B cell (primary cell): Measurements from ENCODE around the gene TEX13B. TPM values are rescaled to one million over a fixed set of nuclear protein-coding genes. Genes with fewer than 3 reads are reported as not detected.
A peak's percentile ranks its signal among the peaks of the same experiment; 100 is the strongest.

ENCODE experiments used
- ATAC-seq: fragments of 200-7000 bp; cut with Tn5 transposase; one replicate; pipeline ENCODE4 v1.10.0; 2021; ENCODE audit warnings: low read depth, mild to moderate bottlenecking, moderate number of reproducible peaks, moderate library complexity
- CTCF ChIA-PET: fragments of 350-600 bp; sonication (Branson Sonifier 250); formaldehyde crosslinking; loops from one replicate; lab custom pipeline; 2021; ENCODE audit warnings: antibody characterized with exemption, inconsistent platforms; lab: Charles Lee
- POLR2A ChIA-PET: fragments of 350-600 bp; sonication (Branson Sonifier 250); formaldehyde crosslinking; loops from one replicate; lab custom pipeline; 2021; ENCODE audit warnings: antibody characterized with exemption; lab: Charles Lee
- DNase-seq: peaks from one replicate; pipeline ENCODE4 v3.0.0; 2013
- H2AFZ ChIP-seq: 2 replicates; pipeline ENCODE4 v1.6.1; 2012; ENCODE audit warnings: mild to moderate bottlenecking, low read depth, low read length; ENCODE audit not compliant: insufficient read depth, poor library complexity, severe bottlenecking
- H3K27ac ChIP-seq, 2 donors: 1 replicate in 1 of 2; 2 replicates in 1 of 2; pipeline ENCODE4 v1.5.1; 2012 to 2013; ENCODE audit warnings: low read length in 2 of 2, mild to moderate bottlenecking in 2 of 2, moderate library complexity in 1 of 2
- H3K27me3 ChIP-seq, 4 experiments: fragments of 200-600 bp in 1 of 4; sonication (generic) in 1 of 4; replicated peaks in 1 of 4; 1 replicate in 2 of 4; 2 replicates in 2 of 4; pipeline versions ENCODE4 v1.6.1 to v1.7.0; 2013 to 2016; ENCODE audit warnings: low read length in 3 of 4, mild to moderate bottlenecking in 2 of 4, mixed read lengths in 1 of 4, moderate library complexity in 1 of 4; ENCODE audit not compliant: insufficient read depth in 4 of 4, control insufficient read depth in 3 of 4; ENCODE audit errors: control extremely low read depth in 1 of 4
- H3K36me3 ChIP-seq, 2 experiments: replicated peaks in 1 of 2; 1 replicate in 1 of 2; 2 replicates in 1 of 2; pipeline versions ENCODE4 v1.6.1 to v1.7.1; 2013; ENCODE audit warnings: low read length in 1 of 2; ENCODE audit not compliant: insufficient read depth in 2 of 2, control insufficient read depth in 1 of 2; ENCODE audit errors: control extremely low read depth in 1 of 2, extremely low read depth in 1 of 2
- H3K4me1 ChIP-seq, 2 donors: fragments of 200-600 bp in 1 of 2; sonication (generic) in 1 of 2; 1 replicate in 1 of 2; 2 replicates in 1 of 2; pipeline versions ENCODE4 v1.5.1 to v1.6.1; 2013 to 2017; ENCODE audit warnings: low read length in 2 of 2; ENCODE audit not compliant: control insufficient read depth in 2 of 2, insufficient read depth in 2 of 2
- H3K4me2 ChIP-seq: replicated peaks from 2 replicates; pipeline ENCODE3; 2012; ENCODE audit warnings: mild to moderate bottlenecking, low read depth, low read length; ENCODE audit not compliant: poor library complexity, severe bottlenecking
- H3K4me3 ChIP-seq, 5 experiments: fragments of 200-600 bp in 1 of 5; sonication (generic) in 1 of 5; 1 replicate in 3 of 5; 2 replicates in 2 of 5; pipeline versions ENCODE4 v1.5.1 to v1.7.0; 2011 to 2016; ENCODE audit warnings: low read length in 4 of 5, mild to moderate bottlenecking in 4 of 5, low read depth in 2 of 5, control low read depth in 1 of 5, moderate library complexity in 1 of 5; ENCODE audit not compliant: insufficient read depth in 1 of 5; ENCODE audit errors: control extremely low read depth in 1 of 5, extremely low read depth in 1 of 5
- H3K79me2 ChIP-seq: fragments of 200-600 bp; sonication (generic); one replicate; pipeline ENCODE4 v1.6.0; 2016; ENCODE audit warnings: low read length; ENCODE audit not compliant: control insufficient read depth, insufficient read depth
- H3K9ac ChIP-seq: fragments of 200-600 bp; sonication (generic); 2 replicates; pipeline ENCODE4 v1.6.1; 2017; ENCODE audit warnings: mild to moderate bottlenecking, low read length, moderate library complexity
- H3K9me3 ChIP-seq, 3 donors: one replicate each; pipeline versions ENCODE4 v1.6.1 to v1.7.1; 2013; ENCODE audit warnings: low read length in 2 of 3; ENCODE audit not compliant: control insufficient read depth in 2 of 3, insufficient read depth in 1 of 3; ENCODE audit errors: control extremely low read depth in 1 of 3
- H4K20me1 ChIP-seq: 2 replicates; pipeline ENCODE4 v1.6.0; 2012; ENCODE audit warnings: mild to moderate bottlenecking, low read length; ENCODE audit not compliant: insufficient read depth, control insufficient read depth, poor library complexity, severe bottlenecking
- H3K27ac Mint-ChIP-seq: one replicate; pipeline ENCODE4 v1.8.0; 2021; ENCODE audit warnings: mixed read lengths
- H3K27me3 Mint-ChIP-seq: one replicate; pipeline ENCODE4 v1.8.0; 2021; ENCODE audit warnings: mixed read lengths
- H3K4me1 Mint-ChIP-seq: one replicate; pipeline ENCODE4 v1.8.0; 2021; ENCODE audit warnings: mixed read lengths
- H3K4me3 Mint-ChIP-seq: one replicate; pipeline ENCODE4 v1.8.0; 2021; ENCODE audit warnings: mixed read lengths
- H3K9me3 Mint-ChIP-seq: one replicate; pipeline ENCODE4 v1.8.0; 2022; ENCODE audit warnings: mixed read lengths; ENCODE audit not compliant: insufficient read depth
- EZH2 ChIP-seq: IDR thresholded peaks from 2 replicates; pipeline ENCODE4 v1.6.1; 2012; ENCODE audit warnings: borderline replicate concordance, low read depth, mild to moderate bottlenecking, moderate library complexity, low read length; ENCODE audit not compliant: insufficient read depth, poor library complexity, severe bottlenecking
- WGBS: methylation state at CpG from one replicate; pipeline ENCODE4 v1.1.5; 2013; ENCODE audit warnings: missing lambda C conversion rate; ENCODE audit not compliant: insufficient coverage; 5-methylcytosine and 5-hydroxymethylcytosine counted together
- intact Hi-C: fragments of 100-400 bp; cut with micrococcal nuclease; formaldehyde crosslinking; loops from one replicate; pipeline ENCODE4 v1.10.0; 2022
- polyA plus RNA-seq: library from polyadenylated mRNA; depleted of rRNA; stranded (reverse); fragments of >200 nt; gene quantifications from 2 replicates; pipeline ENCODE4 v1.2.3, GENCODE V29; 2012
- total RNA-seq, 2 donors: library from RNA; stranded (reverse); fragments of 120-200 nt in 1 of 2; gene quantifications; 1 replicate in 1 of 2; 2 replicates in 1 of 2; pipeline versions ENCODE4 v1.2.3 to v1.2.4, GENCODE V29; 2013 to 2022
- TF ChIP-seq, protein P1 (sequence below): fragments of 200-600 bp; IDR thresholded peaks from one replicate; pipeline ENCODE4 v1.8.0; 2022; ENCODE audit warnings: antibody characterized with exemption, mild to moderate bottlenecking

TEX13B gene
- total and polyA plus RNA-seq, 2 donors (not counting 1 experiment from before 2014, with no cell fraction given): not detected

DNA sequence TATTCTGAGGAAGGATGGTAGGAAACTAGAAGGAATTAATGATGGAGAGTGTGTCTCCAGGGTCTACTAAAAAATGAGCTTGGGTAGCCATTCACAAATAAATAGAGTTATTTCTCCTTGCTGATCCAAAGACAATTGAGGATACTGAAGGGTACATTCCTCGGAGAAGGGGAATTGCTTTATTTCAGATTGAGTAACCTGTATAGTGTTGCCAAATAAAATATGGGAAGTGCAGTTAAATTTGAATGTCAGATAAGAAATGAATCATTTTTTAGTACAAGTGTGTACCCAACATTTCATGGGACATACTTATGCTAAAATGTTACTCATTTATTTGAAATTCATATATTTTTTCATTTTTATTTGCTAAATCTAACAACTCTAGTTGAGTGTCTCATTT is 46.7 kb upstream of the TEX13B start:
- CTCF ChIA-PET: no interaction called here
- peak overlapping the region; percentile 1 for H3K4me3 Mint-ChIP-seq
- H3K9ac ChIP-seq: no peak overlapping the region
- H3K27me3 ChIP-seq: peaks cover 0 to 3% (median 0%) of the 10 kb centered on the region in 4 experiments
- no peak overlapping the region for H3K27ac Mint-ChIP-seq
- H2AFZ ChIP-seq: no peak overlapping the region
- H4K20me1 ChIP-seq: no peaks in the 10 kb centered on the region
- no peak overlapping the region for H3K4me3 ChIP-seq
- no CpG with 5 or more reads among the region's 1 CpG for WGBS
- ATAC-seq: no peak
- H3K79me2 ChIP-seq: no peaks in the 10 kb centered on the region
- no peak for DNase-seq
- no peak overlapping the region for H3K4me2 ChIP-seq
- intact Hi-C loops: no loop called here
- no peaks in the 10 kb centered on the region for H3K36me3 ChIP-seq
- H3K4me1 ChIP-seq: peaks cover 0 to 4% of the 10 kb centered on the region in 2 donors
- no peaks in the 10 kb centered on the region for H3K9me3 ChIP-seq
- no peaks in the 10 kb centered on the region for H3K9me3 Mint-ChIP-seq
- POLR2A ChIA-PET: no interaction called here
- TF ChIP-seq EZH2: no peak
- TF ChIP-seq, protein P1, sequence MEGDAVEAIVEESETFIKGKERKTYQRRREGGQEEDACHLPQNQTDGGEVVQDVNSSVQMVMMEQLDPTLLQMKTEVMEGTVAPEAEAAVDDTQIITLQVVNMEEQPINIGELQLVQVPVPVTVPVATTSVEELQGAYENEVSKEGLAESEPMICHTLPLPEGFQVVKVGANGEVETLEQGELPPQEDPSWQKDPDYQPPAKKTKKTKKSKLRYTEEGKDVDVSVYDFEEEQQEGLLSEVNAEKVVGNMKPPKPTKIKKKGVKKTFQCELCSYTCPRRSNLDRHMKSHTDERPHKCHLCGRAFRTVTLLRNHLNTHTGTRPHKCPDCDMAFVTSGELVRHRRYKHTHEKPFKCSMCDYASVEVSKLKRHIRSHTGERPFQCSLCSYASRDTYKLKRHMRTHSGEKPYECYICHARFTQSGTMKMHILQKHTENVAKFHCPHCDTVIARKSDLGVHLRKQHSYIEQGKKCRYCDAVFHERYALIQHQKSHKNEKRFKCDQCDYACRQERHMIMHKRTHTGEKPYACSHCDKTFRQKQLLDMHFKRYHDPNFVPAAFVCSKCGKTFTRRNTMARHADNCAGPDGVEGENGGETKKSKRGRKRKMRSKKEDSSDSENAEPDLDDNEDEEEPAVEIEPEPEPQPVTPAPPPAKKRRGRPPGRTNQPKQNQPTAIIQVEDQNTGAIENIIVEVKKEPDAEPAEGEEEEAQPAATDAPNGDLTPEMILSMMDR: no peak
- peaks cover 39% of the 10 kb centered on the region for H3K4me1 Mint-ChIP-seq
- no peaks in the 10 kb centered on the region for H3K27me3 Mint-ChIP-seq
- no peak overlapping the region for H3K27ac ChIP-seq

DNA sequence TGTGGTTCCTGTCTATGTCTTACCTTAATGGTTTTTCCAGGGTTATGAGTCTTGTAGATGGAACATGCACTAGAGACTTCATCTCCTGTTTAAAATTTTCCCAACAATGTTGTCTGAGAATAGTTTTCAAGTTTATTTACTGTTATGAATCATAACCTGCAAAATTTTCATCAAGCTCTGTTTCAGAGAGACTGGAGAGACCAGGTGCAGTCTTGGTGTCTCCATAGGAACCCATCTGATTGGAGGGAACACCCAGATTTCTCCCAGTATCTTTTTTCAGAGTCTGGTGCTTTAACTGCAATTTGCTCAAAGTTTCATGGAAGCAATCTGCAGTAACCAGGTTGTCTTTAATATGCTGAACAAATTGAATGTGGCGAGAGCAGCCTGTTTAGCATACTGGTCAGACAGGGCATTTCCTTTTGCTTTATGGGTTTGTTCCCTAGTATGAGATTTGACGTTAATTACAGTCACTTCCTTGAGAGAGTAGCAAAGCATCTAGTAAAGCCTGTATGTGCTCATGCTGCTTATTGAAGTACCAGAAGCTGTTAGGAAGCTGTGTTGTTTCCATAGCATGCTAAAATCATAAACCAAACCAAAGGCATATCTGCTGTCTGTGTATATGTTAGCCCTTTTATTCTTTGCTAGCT is 43.9 kb upstream of the TEX13B start:
- no peaks in the 10 kb centered on the region for H3K9me3 ChIP-seq
- H3K4me1 Mint-ChIP-seq: peaks cover 46% of the 10 kb centered on the region
- TF ChIP-seq, protein P1: no peak
- no peak for TF ChIP-seq EZH2
- ChIA-PET CTCF (no interaction called here), POLR2A (no interaction called here)
- no peaks in the 10 kb centered on the region for H3K27me3 ChIP-seq
- WGBS: no CpG with 5 or more reads among the region's 2 CpGs
- no peak overlapping the region for H3K27ac ChIP-seq
- no peaks in the 10 kb centered on the region for H3K27me3 Mint-ChIP-seq
- no peaks in the 10 kb centered on the region for H3K79me2 ChIP-seq
- intact Hi-C loops: no loop called here
- no peak overlapping the region for H3K9ac ChIP-seq
- DNase-seq (peak; percentile 30), ATAC-seq (peak; percentile 56)
- peak overlapping the region; percentile 56 for H3K4me3 Mint-ChIP-seq
- H3K9me3 Mint-ChIP-seq: no peaks in the 10 kb centered on the region
- H4K20me1 ChIP-seq: no peaks in the 10 kb centered on the region
- H3K4me3 ChIP-seq: no peak overlapping the region
- no peaks in the 10 kb centered on the region for H3K36me3 ChIP-seq
- H3K27ac Mint-ChIP-seq: peak overlapping the region; percentile 79
- H3K4me1 ChIP-seq: peaks cover 0 to 4% of the 10 kb centered on the region in 2 donors
- H3K4me2 ChIP-seq: no peak overlapping the region
- no peak overlapping the region for H2AFZ ChIP-seq
